HG02642 (cell line): Measurements from ENCODE around the gene MAP2K5.
A peak's percentile ranks its signal among the peaks of the same experiment; 100 is the strongest.

Experiments
- ATAC-seq: cut with Tn5 transposase; IDR thresholded peaks from one replicate; pipeline ENCODE4 v1.9.1; 2021; ENCODE audit warnings: mild to moderate bottlenecking; ENCODE audit not compliant: unreplicated experiment, poor library complexity

MAP2K5 gene

GRCh38 chr15:67745073-67746006 is 202.8 kb downstream of the MAP2K5 start:
- no peak for ATAC-seq

GRCh38 chr15:67746022-67746421 is 203.5 kb downstream of the MAP2K5 start:
- ATAC-seq = no peak

GRCh38 chr15:67746450-67746849 is 203.9 kb downstream of the MAP2K5 start:
- ATAC-seq = no peak

- ATAC-seq = no peak
Measured at GRCh38 chr15:67747921-67748320, 205.4 kb downstream of the MAP2K5 start.

- ATAC-seq = no peak
Measured at GRCh38 chr15:67750371-67750770, 207.9 kb downstream of the MAP2K5 start.

GRCh38 chr15:67753891-67754290 is 211.4 kb downstream of the MAP2K5 start:
- no peak for ATAC-seq

GRCh38 chr15:67755264-67755663 is 212.8 kb downstream of the MAP2K5 start:
- no peak for ATAC-seq

- ATAC-seq = no peak
Measured at GRCh38 chr15:67755936-67756335, 213.4 kb downstream of the MAP2K5 start.

- ATAC-seq = no peak
Measured at GRCh38 chr15:67758619-67759300, 216.3 kb downstream of the MAP2K5 start.

- ATAC-seq = no peak
Measured at GRCh38 chr15:67760901-67761300, 218.4 kb downstream of the MAP2K5 start.

GRCh38 chr15:67761343-67761742 is 218.8 kb downstream of the MAP2K5 start:
- ATAC-seq = no peak

- ATAC-seq = peak; percentile 88
Measured at GRCh38 chr15:67762610-67763368, 220.3 kb downstream of the MAP2K5 start.

- ATAC-seq = no peak
Measured at GRCh38 chr15:67765701-67766100, 223.2 kb downstream of the MAP2K5 start.

GRCh38 chr15:67766968-67767367 is 224.5 kb downstream of the MAP2K5 start:
- no peak for ATAC-seq

GRCh38 chr15:67768313-67768977 is 225.9 kb downstream of the MAP2K5 start:
- ATAC-seq = no peak

GRCh38 chr15:67769497-67770357 is 227.2 kb downstream of the MAP2K5 start:
- no peak for ATAC-seq

- ATAC-seq = no peak
Measured at GRCh38 chr15:67770358-67770628, 227.8 kb downstream of the MAP2K5 start.

- no peak for ATAC-seq
Measured at GRCh38 chr15:67771189-67771800, 228.8 kb downstream of the MAP2K5 start.

GRCh38 chr15:67774626-67775025 is 232.1 kb downstream of the MAP2K5 start:
- ATAC-seq = no peak
